GM12891 (cell line): ENCODE data around the gene GAK.

Source experiments
- PAX5 ChIP-seq: IDR thresholded peaks from 2 replicates; pipeline ENCODE4 v1.6.1; 2011; ENCODE audit warnings: low read length, moderate library complexity, mild to moderate bottlenecking; ENCODE audit not compliant: insufficient read depth, severe bottlenecking
- POLR2A ChIP-seq: IDR thresholded peaks from 2 replicates; pipeline ENCODE4 v1.6.1; 2011; ENCODE audit warnings: low read depth, low read length, control low read depth
- POLR2AphosphoS5 ChIP-seq: IDR thresholded peaks from 2 replicates; pipeline ENCODE4 v1.6.1; 2011; ENCODE audit warnings: low read depth, low read length, control low read depth
- SPI1 ChIP-seq: IDR thresholded peaks from 2 replicates; pipeline ENCODE4 v1.6.1; 2011; ENCODE audit warnings: low read depth, low read length, control low read depth

- TF ChIP-seq PAX5 = no peak
- no peak for TF ChIP-seq POLR2A
- no peak for TF ChIP-seq POLR2AphosphoS5
- no peak for TF ChIP-seq SPI1
Measured at GRCh38 chr4:882646-883045, 49.5 kb downstream of the GAK start.
